NB4 (cell line): ENCODE data around the gene CRAT.

Experiments
- MYC ChIP-seq: IDR thresholded peaks from 2 replicates; pipeline ENCODE4 v1.6.1; 2011; ENCODE audit warnings: low read depth, low read length
- POLR2A ChIP-seq: IDR thresholded peaks from 2 replicates; pipeline ENCODE4 v1.6.1; 2011; ENCODE audit warnings: mild to moderate bottlenecking; ENCODE audit not compliant: insufficient read length; ENCODE audit errors: extremely low read depth
- TF ChIP-seq, protein P1 (sequence below): IDR thresholded peaks from one replicate; pipeline ENCODE4 v1.5.1; 2012; ENCODE audit warnings: low read depth, low read length
- TF ChIP-seq, protein P2 (sequence below): IDR thresholded peaks from 2 replicates; pipeline ENCODE4 v1.6.1; 2011; ENCODE audit warnings: low read depth, low read length

GRCh38 chr9:129098328-129098727, 12.3 kb downstream of the CRAT start:
- TF ChIP-seq, protein P1, sequence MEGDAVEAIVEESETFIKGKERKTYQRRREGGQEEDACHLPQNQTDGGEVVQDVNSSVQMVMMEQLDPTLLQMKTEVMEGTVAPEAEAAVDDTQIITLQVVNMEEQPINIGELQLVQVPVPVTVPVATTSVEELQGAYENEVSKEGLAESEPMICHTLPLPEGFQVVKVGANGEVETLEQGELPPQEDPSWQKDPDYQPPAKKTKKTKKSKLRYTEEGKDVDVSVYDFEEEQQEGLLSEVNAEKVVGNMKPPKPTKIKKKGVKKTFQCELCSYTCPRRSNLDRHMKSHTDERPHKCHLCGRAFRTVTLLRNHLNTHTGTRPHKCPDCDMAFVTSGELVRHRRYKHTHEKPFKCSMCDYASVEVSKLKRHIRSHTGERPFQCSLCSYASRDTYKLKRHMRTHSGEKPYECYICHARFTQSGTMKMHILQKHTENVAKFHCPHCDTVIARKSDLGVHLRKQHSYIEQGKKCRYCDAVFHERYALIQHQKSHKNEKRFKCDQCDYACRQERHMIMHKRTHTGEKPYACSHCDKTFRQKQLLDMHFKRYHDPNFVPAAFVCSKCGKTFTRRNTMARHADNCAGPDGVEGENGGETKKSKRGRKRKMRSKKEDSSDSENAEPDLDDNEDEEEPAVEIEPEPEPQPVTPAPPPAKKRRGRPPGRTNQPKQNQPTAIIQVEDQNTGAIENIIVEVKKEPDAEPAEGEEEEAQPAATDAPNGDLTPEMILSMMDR = no peak
- TF ChIP-seq MYC (no peak), POLR2A (no peak)
- TF ChIP-seq, protein P2, sequence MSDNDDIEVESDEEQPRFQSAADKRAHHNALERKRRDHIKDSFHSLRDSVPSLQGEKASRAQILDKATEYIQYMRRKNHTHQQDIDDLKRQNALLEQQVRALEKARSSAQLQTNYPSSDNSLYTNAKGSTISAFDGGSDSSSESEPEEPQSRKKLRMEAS = no peak
